GM12872 (cell line): ENCODE measurements around the gene NUP43.

Experiments
- TF ChIP-seq, protein P1 (sequence below): IDR thresholded peaks from 3 replicates; pipeline ENCODE4 v1.5.1; 2011; ENCODE audit warnings: low read depth, mild to moderate bottlenecking, low read length, moderate library complexity; ENCODE audit not compliant: insufficient read depth

The NUP43 gene

DNA sequence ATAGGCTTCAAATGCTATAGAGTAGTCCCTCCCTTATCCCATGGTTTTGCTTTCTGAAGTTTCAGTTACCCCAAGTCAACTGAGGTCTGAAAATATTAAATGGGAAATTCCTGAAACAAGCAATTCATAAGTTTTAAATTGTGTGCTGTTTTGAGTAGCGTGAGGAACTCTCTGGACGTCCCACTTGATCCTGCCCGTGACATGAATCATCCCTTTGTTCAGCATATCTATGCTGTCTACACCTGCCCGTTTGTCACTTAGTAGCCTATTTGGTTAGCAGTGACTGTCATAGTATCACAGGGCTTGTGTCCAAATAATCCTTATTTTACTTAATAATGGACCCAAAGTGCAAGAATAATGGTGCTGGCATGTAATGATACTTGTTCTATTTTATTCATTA lies 8.2 kb upstream of the NUP43 start:
- TF ChIP-seq, protein P1, sequence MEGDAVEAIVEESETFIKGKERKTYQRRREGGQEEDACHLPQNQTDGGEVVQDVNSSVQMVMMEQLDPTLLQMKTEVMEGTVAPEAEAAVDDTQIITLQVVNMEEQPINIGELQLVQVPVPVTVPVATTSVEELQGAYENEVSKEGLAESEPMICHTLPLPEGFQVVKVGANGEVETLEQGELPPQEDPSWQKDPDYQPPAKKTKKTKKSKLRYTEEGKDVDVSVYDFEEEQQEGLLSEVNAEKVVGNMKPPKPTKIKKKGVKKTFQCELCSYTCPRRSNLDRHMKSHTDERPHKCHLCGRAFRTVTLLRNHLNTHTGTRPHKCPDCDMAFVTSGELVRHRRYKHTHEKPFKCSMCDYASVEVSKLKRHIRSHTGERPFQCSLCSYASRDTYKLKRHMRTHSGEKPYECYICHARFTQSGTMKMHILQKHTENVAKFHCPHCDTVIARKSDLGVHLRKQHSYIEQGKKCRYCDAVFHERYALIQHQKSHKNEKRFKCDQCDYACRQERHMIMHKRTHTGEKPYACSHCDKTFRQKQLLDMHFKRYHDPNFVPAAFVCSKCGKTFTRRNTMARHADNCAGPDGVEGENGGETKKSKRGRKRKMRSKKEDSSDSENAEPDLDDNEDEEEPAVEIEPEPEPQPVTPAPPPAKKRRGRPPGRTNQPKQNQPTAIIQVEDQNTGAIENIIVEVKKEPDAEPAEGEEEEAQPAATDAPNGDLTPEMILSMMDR, result no peak

DNA sequence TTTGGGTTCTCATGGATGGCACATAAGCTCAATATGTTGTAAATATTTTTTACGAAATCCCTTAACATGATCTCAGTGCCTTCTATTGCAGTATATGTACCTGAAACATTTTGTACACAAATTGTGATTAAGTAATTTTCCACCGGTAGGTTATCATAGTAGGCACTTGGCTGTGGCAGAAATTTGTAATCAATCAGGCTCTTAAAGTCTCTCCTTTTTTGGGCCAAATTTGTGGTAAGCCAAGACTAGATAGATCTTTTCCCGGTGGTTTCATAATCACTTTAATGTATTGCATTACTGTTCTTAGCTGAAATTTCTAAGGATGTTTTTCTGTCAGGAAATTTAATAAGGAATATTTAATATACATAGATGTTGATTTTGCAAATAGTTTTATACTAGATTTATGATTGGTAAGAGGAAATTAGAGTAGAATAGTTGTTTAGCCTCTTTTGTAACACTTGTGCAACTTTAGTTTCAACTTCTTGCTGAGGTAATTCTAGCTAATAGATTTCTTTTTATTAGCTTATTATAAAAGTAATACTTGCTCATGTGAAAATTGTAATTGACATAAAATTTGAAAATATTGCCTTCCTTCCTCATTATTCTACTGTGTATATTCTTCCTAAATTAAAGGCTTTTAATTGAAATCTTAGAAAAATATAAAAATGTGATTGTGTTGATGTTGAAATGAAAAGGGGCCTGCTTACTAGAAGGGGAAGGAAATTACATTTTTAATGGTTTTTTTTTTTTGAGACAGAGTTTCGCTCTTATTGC lies 6.5 kb upstream of the NUP43 start:
- TF ChIP-seq, protein P1, result no peak

DNA sequence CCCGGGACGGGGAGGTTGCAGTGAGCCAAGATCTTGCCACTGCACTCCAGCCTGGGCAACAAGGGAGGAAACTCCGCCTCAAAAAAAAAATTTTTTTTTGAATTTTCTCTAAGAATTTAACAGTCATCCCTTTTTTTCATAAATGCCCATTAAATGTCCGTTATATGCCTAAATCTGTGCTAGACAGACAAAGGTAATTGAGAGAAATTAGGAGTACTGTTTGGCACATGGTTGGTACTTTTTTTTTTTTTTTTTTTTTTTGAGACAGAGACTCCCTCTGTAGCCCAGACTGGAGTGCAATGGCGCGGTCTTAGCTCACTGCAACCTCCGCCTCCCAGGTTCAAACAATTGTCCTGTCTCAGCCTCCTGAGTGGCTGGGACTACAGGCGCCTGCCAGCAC lies 4.9 kb upstream of the NUP43 start:
- TF ChIP-seq, protein P1, result no peak

DNA sequence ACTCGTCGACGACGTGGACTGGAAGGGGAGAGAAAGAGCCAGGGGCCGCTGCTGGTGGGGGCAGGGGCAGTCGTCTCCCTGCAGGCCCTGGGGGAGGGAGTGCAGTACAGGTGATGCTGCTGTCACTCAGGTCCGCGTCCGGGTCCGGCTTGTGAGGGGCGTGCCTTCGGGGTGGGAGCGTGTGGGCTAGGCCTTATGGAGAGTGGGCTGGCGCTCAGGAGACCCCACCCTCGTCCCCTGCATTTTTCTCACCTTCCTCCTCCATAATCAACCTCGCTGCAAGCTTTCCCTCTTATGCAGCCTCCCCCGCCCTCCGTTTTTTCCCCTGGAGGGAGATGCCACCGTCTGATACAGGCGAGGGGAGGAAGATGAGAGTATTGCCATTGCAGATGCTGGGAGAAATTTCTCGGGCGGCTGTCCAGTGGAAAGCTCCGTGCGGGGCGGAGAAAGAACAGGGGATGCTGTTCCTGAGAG lies 3.8 kb upstream of the NUP43 start:
- TF ChIP-seq, protein P1, result no peak

DNA sequence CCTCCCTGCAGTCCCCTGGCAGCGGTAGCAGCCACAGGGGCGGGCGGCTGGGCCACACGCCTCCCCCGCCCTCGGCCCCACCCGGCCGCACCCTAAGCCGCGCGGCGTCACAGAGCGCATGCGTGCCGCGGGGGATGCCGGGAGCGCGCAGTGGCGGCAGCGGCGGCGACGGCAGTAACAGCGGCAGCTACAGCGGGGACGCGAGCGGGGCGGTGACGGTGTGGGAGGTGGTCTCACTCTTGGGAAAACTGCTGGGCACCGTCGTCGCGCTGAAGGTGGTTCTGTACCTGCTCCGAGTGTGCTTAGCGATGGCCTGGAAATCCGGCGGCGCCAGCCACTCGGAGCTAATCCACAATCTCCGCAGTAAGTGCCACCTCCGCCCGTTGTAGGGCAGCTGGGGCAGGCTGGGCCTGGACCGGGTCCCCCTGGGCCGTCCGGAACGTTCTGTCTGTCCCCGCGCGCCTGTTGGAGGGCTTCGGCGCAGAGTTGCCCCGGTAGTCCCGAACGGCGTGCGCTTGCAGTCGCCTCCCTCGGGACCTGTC lies 3.3 kb upstream of the NUP43 start, which contains the start of gene PCMT1:
PCMT1 (plus strand) TSS at position 148 of the 542 bp plus-strand sequence; CDS start at position 309, 161 bp downstream.
- TF ChIP-seq, protein P1, result no peak

DNA sequence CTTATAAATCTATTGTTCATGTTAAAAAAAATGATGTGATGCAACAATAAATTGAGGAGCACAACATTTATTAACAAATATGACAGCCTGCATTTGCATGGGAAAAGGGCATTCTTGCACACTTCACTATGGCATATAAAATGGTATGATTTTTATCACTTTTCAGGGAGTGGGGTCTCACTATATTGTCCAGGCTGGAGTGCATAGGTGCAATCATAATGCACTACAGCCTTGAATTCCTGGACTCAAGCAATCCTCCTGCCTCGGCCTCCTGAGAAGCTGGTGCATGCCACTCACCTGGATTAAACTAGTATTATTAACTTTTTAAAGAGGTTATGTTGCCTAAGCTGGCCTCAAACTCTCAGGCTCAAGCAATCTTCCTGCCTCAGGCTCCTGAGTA lies 11.4 kb downstream of the NUP43 start:
- TF ChIP-seq, protein P1, result no peak

DNA sequence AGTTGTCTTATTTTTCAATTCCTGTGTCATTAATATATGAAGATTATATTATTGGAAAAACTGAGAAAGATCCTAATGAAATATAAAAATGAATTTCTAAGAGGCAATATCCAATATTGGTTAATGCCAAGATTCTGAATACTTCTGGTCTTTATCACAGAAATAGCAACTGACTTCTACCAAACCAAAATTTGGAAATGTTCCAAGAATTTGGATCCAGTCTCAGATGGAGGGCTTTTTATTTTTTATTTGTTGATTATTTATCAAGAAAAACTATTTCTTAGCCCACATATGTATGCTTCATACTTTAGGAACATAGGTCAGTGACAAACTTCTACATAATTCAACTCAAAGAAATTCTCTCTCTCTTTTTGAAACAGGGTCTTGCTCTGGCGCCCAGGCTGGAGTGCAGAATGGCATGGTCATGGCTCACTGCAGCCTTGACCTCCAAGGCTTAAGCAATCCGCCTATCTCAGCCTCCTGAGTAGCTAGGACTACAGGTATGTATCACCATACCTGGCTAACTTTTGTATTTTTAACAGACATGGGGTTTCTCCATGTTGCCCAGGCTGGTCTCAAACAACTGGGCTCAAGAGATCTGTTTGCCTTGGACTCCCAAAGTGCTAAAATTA lies 13.1 kb downstream of the NUP43 start:
- TF ChIP-seq, protein P1, result no peak
